GM19240 (cell line): ENCODE data around the gene MAGEC3.
"Not testable (repeated sequence)": the region's sequence is repeated elsewhere in the genome, so short reads cannot be mapped to it uniquely, and the experiment has no call there.

Source experiments
- DNase-seq: peaks from one replicate; pipeline ENCODE4 v3.0.0; 2011; ENCODE audit warnings: low spot score; ENCODE audit not compliant: insufficient read length

The MAGEC3 gene, protein sequence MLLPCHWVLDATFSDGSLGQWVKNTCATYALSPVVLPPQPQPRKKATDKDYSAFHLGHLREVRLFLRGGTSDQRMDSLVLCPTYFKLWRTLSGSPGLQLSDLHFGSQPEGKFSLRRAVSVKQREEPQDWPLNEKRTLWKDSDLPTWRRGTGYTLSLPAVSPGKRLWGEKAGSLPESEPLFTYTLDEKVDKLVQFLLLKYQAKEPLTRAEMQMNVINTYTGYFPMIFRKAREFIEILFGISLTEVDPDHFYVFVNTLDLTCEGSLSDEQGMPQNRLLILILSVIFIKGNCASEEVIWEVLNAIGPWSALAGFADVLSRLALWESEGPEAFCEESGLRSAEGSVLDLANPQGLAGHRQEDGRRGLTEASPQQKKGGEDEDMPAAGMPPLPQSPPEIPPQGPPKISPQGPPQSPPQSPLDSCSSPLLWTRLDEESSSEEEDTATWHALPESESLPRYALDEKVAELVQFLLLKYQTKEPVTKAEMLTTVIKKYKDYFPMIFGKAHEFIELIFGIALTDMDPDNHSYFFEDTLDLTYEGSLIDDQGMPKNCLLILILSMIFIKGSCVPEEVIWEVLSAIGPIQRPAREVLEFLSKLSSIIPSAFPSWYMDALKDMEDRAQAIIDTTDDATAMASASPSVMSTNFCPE

DNA sequence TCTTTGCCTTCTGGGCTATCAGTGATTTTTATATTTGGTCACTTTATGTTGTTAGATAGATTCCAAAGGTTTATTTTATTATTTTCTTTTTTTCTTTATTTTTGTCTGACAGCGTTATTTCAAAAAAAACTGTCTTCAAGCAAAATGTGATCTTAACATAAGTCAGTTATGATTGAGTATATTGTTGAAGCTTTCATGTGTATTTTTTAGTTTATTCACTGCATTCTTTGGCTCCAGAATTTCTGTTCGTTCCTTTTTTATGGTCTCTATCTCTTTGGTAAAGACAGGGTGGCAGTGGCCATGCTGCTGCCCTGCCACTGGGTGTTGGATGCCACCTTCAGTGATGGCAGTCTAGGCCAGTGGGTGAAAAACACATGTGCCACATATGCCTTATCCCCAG is at the start of gene MAGEC3:
TSS of gene MAGEC3 (plus strand) at position 301 of the 400 bp plus-strand sequence. CDS start at position 301, 0 bp downstream.
- no peak for DNase-seq

DNA sequence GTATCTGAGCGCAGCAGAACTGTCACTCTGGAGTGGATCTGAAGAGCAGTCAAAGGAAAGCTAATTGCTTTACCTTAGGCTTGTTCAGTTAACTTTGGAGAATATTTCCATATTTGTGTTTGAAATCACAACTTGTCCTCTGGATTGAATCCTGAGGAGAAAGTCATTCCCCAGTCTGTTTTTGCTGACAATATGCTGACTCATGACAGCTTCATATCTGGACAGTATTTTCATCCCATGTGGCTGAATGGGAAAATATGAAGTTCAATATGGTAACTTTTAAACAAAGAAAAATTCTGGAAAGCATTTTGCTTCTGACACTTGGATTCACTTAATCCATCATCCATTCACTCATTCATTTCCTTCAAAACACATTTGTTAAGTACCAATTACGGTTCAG is 46.3 kb upstream of the MAGEC3 start:
- DNase-seq = no peak

DNA sequence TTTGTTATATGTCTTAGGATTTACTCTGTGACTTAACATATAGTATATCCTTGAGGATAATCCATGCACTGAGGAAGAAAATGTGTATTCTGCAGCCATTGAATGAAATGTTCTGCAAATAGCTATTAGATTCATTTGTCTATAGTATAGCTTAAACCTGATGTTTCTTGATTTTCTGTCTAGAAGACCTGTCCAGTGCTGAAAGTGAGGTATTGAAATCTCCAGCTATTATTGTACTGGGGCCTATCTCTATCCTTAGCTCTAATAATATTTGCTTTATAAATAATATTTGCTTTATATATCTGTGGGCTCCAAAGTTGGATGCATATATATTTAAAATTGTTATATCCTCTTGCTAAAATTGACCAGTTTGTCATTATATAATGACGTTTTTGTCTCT is 26.7 kb upstream of the MAGEC3 start:
- no peak for DNase-seq

DNA sequence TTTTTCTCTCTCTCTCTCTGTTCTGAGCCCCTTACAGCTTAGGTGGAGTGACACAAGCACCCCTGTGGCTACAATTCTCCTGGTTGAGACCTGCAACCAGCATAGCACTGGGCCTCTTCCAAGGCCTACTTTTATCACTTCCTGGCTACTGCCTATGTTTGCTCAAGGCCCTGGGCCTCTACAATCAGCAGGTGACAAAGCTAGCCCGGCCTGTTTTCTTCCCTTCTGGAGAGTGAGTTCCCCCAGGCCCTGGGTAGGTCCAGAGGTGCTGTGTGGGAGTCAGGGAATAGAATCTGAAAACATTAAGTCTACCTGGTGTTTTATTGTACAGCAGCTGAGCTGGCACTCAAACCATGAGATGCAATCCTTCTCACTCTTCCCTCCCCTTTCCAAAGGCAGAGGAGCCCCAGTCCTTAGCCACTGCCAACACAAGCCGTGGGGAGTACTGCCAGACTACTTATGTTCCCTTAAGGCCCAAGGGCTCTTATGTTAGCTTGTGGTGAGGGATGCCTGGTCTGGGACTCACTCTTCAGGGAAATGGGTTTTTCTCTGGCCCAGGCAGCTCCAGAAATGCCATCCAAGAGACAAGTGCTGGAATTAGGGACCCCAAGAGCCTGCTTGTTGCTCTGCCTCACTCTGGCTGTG is 23.8 kb upstream of the MAGEC3 start:
- no peak for DNase-seq

DNA sequence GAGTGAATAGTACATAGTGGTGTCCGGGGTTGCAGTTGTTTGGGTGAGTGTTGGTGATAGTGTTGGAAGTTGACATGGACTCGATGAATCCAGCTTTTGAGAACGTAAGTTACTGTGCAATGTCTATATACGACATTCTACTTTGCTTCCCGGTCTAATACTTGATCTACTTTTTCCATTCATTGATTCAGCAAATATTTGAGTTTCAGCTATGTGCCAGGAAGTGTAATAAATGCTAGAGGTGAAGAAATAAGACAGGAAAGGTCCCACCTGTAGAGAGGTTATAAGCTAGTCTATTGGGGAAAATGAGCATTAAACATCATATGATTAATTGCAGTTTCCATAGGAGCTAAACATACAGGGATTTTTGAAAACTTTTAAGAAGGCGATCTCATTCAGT is 22.2 kb upstream of the MAGEC3 start:
- DNase-seq = no peak

DNA sequence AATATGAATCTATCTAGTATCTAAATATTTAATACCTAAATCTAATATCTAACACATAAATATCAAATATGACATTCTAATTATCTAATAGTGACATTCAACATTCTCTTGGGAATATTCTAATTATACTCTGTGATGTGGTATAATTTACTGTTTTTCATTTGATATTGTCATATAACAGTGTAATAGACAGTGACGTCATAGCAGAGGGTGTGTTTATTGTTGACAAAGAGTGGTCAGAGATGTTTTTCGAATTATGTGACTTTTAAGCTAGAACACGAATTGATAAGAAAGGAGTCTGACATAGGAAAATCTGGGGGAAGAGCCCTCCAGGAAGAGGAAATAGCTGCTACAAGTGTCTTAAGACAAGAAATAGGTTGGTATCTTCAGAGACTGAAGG is 5.9 kb upstream of the MAGEC3 start:
- DNase-seq = no peak

DNA sequence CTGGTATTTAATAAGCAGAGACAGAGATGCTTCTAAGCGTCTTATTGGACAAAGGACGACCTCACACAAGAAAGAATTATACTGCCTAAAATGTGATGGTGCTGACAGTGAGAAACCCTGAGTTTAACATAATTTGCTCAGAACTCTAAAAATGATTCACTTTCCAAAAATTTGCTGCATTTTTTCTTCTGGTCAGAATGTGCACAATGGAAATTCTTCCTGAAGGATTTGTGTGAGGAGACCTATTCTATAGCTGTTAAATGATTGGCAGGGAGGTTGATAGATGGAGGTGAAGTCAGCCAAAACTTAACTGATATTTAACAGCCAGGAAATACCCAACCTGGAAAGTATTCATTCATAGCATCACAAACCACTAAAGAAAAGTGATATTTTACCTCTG is 1.7 kb downstream of the MAGEC3 start:
- DNase-seq = no peak

DNA sequence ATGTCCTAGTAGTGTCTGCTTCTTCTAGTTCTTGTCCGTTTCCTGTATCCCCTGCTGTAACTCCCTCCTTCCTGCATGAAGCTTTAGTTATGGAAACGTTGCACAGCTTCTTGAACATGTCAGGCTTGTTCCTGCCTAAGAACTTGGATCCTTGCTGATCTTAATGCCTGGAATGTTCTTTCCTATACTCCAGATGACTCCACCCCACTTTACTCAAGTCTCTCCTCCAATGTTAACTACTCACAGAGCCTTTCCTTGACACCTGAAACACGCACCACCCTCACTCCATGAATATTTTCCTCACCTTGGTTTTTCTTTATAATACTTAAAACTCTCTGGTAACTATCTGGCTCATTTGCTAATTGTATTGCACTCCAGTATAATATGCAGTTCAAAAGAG is 19.4 kb downstream of the MAGEC3 start:
- DNase-seq = no peak

DNA sequence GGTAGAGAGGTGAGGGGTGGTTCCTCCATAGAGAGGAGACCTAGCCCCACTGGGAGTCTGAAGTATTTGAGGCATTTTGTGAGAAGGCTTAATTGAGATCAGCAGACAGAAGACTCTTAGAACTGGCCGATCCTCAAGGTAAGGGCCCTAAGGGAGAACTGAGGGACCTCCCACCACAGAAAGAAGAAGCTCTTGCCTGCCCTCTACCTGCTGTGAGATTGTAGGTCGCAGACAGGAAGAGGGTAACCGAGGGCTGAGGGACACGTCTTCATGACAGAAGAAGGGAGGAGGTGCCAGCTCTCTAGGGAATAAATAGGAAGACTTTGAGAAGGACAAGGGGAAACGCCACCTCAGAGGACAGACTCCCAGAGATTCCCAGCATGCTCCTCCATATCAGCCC is 41.5 kb downstream of the MAGEC3 start:
- no peak for DNase-seq

DNA sequence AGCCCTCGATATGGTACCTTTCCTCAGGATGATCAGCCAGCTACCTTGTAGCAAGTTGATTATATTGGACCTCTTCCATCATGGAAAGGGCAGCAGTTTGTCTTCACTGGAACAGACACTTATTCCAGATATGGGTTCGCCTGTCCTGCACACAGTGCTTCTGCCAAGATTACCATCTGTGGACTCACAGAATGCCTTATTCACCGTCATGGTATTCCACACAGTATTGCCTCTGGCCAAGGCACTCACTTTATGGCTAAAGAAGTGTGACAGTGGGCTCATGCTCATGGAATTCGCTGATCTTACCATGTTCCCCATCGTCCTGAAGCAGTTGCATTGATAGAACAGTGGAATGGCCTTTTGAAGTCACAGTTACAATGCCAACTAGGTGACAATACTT is 50.7 kb downstream of the MAGEC3 start:
- not testable (repeated sequence) for DNase-seq

DNA sequence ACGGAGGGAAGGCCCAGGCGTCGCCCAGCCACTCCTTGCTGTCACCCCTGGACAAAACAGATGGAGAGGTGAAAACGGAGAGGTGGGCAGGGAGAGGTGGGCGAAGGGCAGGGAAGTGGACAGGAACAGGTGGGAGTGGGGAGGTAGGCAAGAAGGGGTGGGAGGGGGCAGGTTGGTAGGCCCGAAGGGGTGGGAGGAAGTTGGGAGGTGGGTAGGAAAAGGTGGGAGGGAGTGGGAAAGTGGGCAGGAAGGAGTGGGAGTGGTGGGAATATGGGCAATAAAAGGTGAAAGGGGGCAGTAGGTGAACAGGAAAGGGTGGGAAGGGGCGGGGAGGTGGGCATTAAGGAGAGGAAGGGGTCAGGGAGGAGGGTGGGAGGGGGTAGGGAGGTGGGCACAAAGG is 56.6 kb downstream of the MAGEC3 start:
- DNase-seq = no peak

DNA sequence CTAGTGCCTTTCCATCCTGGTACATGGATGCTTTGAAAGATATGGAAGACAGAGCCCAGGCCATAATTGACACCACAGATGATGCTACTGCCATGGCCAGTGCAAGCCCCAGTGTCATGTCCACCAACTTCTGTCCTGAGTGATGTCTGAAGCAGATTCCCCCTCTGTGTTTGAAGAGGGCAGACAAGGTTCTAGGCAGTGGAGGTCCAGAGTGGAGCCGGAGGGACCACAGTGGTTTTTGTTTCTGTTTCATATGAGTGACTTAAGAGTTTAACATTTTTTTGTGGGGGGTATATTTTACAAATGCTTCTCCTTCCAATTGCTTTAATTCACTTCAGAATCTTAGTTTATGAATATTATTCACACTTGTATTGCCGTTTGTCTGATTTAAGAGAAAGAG is 59.6 kb downstream of the MAGEC3 start:
- no peak for DNase-seq

DNA sequence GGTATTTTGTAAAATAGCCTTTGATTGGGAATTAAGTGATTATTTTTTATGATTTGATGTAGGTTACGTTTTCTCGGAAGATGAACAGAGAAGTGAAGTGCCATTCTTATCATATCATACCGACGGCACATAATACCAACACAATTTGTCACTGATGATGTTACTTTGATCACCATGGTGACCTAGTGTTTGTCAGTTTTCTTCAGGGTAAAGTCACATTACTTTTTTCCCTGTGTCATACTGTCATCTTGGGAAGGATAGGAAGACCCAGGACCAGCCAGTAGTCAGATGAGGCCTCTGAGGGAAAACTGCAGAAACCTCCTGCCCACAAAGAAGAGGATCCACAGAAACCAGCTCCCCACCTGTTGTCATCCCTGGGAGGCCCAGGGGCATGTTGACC is 64.2 kb downstream of the MAGEC3 start:
- DNase-seq = no peak

DNA sequence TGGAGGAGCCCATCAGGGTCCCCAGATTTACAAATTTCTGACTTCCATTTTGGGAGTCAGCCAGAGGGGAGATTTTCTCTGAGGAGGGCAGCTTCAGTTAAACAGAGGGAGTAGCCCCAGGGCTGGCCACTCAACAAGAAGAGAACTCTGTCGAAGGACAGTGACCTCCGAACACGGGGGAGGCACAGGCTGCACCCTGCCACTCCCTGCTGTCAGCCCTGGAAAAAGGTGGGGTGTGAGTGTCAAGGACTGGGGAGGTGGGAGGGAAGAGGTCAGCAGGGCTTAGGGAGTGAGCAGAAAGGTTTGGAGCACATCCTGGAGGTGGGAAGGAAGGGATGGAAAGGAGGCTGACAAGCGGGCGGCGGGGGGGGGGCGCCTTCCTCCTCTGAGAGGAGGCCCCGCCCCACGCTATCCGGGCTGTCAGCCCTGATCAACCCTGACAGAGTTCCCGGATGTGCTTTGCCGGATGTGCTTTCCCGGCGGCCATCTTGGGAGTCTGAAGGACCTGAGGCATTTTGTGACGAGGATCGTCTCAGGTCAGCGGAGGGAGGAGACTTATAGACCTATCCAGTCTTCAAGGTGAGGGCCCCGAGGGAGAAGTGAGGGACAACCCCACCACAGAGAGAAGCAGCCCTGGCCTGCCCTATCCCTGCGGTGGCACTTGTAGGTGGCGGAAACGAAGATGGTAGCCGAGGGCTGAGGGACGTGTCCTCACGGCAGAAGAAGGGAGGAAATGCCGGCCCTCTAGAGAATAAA is 65.5 kb downstream of the MAGEC3 start, which contains the start of gene MAGEC1:
TSS of gene MAGEC1 (plus strand) at position 495 of the 756 bp plus-strand sequence. CDS start 1,179 bp downstream, outside the sequence.
- no peak for DNase-seq

DNA sequence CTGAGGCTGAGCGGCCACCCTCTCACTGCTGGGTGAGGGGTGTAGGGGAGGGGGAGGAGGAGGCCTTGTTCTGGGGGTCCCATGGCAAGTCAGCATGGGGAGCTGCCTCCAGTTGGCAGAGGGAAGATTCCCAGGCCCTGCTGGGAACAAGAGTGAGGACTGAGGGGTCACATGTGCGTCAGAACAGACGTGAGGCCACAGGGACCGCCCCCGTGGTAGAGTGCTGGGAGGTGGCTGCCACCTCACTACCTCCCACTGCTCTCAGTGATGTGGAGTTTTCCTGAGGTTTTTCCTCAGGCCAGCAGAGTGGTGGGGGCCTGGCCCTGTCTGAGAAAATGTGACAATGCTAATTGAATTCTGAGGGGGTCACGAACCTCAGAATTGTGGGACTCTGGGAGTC is 66.1 kb downstream of the MAGEC3 start:
- no peak for DNase-seq

DNA sequence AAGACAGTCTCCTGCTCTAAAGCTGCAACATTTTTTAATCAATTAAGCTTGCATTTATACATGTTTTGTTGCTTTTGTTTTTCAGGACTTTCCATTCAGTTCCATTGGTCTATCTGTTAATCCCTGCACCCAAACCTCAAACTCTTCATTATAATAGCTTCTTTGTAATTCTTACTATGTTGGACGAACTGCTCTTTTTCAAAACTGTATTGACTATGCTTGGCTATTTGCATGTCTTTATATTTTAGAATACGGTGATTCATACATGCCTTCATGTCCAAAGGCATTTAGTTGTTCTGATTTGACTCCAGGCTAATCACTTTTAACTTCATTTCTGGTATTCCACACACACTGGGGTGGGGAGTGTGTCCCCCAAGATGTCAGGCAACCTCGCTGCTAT is 79.7 kb downstream of the MAGEC3 start:
- DNase-seq = no peak

DNA sequence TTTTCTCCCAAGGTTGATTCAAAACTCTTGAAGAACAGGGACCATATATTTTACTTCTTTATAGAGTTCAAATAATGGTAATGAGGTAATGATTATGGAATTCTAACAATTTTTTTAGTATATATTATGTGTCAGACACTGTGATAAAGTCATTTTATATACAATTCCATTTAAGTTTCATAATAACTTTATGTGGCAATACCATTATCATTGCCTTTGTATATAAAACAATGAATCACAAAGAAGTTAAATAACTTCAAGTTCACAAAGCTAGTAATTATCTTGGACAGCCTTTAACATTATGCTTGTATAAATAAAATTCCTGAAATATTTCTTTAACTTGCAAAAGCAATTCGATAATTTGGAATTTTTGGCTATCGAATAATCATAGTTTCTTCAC is 86.2 kb downstream of the MAGEC3 start:
- DNase-seq = no peak

DNA sequence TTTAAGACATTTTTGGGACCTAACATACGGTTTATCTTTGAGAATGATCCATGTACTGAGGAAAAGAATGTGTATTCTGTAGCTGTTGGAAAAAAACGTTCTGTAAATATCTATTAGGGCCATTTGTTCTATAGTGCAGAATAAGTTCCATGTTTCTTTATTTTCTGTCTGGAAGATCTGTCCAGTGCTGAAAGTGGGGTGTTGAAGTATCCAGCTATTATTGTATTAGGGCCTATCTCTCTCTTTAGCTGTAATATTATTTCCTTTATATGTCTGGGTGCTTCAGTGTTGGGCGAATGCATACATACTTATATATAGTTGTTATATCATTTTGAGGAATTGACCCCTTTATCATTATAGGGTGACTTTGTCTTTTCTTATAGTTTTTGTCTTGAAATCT is 90.3 kb downstream of the MAGEC3 start:
- DNase-seq = no peak

DNA sequence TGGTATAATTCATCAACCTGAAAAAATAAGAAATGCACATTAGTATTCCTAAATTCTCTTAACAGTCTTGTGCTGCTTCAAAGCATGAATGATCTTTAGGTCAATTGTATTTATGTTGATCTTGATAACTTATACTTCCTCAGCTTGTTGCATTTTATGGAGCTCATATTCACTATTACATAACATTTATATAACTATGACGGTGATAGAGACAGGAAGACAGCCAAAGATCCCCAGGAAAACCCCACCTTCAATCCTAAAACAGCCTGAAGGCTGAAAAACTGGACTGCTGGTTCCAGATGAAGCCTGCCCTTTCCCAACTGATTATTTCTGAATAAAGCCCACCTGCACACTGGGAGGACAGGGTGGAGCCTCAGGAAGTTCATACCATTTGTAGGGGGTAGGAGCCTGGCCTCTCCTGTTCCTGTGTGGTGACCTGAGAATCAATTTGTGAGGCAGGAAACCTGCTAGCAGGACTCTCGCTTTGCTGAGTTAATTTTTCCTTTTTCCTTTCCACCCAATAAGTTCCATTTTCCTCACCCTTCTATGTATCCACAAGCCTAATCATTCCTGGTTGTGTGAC is 96.0 kb downstream of the MAGEC3 start:
- no peak for DNase-seq

DNA sequence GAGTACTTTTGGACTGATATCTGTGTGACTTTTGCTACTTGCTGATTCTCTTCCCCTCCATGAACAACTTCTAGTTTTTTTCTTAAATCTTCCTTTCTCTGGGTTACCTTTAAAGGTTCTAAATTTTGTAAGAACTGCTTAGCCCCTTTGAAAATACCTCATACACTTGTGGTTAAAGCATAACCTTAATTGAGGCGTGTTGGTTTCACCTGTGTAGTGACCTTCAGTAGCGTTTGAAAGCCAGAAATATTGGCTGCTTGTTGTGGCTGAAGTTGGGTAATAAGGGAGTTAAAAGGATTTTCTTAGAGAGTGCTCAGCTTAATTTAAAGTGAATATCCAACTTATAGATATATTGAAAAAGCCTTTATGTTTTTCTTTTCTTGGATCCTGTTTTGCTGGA is 97.5 kb downstream of the MAGEC3 start:
- no peak for DNase-seq

DNA sequence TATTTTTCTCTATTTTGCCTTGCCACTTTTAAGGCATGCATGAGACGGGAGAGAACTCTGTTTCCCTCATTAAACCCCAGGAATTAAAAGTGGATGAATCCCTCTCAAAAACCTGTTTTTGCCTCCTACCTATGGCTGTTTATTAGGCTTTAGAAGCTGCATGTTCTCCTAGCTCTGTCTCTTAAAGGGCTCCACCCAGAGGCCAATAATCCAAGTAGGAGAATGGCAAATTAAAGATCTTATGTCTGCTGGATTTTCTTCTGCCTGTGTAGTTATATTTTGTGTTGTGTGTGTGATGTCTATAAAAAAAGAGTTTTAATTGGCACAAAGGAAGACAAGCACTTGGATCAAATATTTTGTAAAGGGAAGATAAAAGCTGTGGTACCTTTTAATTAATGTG is 98.0 kb downstream of the MAGEC3 start:
- DNase-seq = no peak
